Osteocyte (in vitro differentiated cells): Measurements from ENCODE around the gene CAMK1D. TPM values are rescaled to one million over a fixed set of nuclear protein-coding genes. Genes with fewer than 3 reads are reported as not detected.

ENCODE experiments used
- DNase-seq: peaks from one replicate; pipeline ENCODE4 v3.0.0; 2021; ENCODE audit warnings: mixed read lengths; ENCODE audit not compliant: unreplicated experiment; ENCODE audit errors: extremely low spot score
- H3K27ac Mint-ChIP-seq: one replicate; pipeline ENCODE4 v1.8.0; 2021; ENCODE audit warnings: mild to moderate bottlenecking, mixed read lengths; ENCODE audit not compliant: unreplicated experiment
- H3K27me3 Mint-ChIP-seq: one replicate; pipeline ENCODE4 v1.8.0; 2021; ENCODE audit warnings: mixed read lengths; ENCODE audit not compliant: unreplicated experiment
- H3K36me3 Mint-ChIP-seq: one replicate; pipeline ENCODE4 v1.8.0; 2021; ENCODE audit warnings: mixed read lengths; ENCODE audit not compliant: unreplicated experiment
- H3K4me1 Mint-ChIP-seq: one replicate; pipeline ENCODE4 v1.8.0; 2021; ENCODE audit warnings: mixed read lengths; ENCODE audit not compliant: unreplicated experiment
- H3K4me3 Mint-ChIP-seq: one replicate; pipeline ENCODE4 v1.8.0; 2021; ENCODE audit warnings: mild to moderate bottlenecking, moderate library complexity, mixed read lengths; ENCODE audit not compliant: unreplicated experiment
- H3K9me3 Mint-ChIP-seq: one replicate; pipeline ENCODE4 v1.8.0; 2021; ENCODE audit warnings: mixed read lengths; ENCODE audit not compliant: unreplicated experiment
- CTCF ChIP-seq: fragments of 200-600 bp; sonication (generic); IDR thresholded peaks from 2 replicates; pipeline ENCODE4 v1.5.0; 2021; ENCODE audit warnings: antibody characterized with exemption, mild to moderate bottlenecking, moderate library complexity
- total RNA-seq: library from RNA; stranded (reverse); gene quantifications from 2 replicates; pipeline ENCODE4 v1.2.1, GENCODE V29; 2021

Gene CAMK1D
- total RNA-seq, 1 donor from 2014 or later = 13.7 TPM

GRCh38 chr10:12382157-12382548 is 32.8 kb downstream of the CAMK1D start:
- TF ChIP-seq CTCF = no peak
- Mint-ChIP-seq H3K36me3 (no peaks in the 10 kb centered on the region), H3K27ac (no peak overlapping the region), H3K27me3 (no peaks in the 10 kb centered on the region), H3K4me1 (no peaks in the 10 kb centered on the region), H3K9me3 (peaks cover 17% of the 10 kb centered on the region), H3K4me3 (no peak overlapping the region)
- no peak for DNase-seq

- no peaks in the 10 kb centered on the region for H3K27me3 Mint-ChIP-seq
- no peak for DNase-seq
- no peaks in the 10 kb centered on the region for H3K36me3 Mint-ChIP-seq
- H3K4me1 Mint-ChIP-seq = no peaks in the 10 kb centered on the region
- H3K27ac Mint-ChIP-seq = no peak overlapping the region
- peaks cover 17% of the 10 kb centered on the region for H3K9me3 Mint-ChIP-seq
- no peak for TF ChIP-seq CTCF
- no peak overlapping the region for H3K4me3 Mint-ChIP-seq
These were observed 33.7 kb downstream of the CAMK1D start for GRCh38 chr10:12382956-12383531.

GRCh38 chr10:12384906-12385305 is 35.6 kb downstream of the CAMK1D start:
- H3K4me1 Mint-ChIP-seq = no peaks in the 10 kb centered on the region
- peaks cover 17% of the 10 kb centered on the region for H3K9me3 Mint-ChIP-seq
- no peak for TF ChIP-seq CTCF
- H3K27ac Mint-ChIP-seq = no peak overlapping the region
- DNase-seq = no peak
- no peaks in the 10 kb centered on the region for H3K36me3 Mint-ChIP-seq
- H3K27me3 Mint-ChIP-seq = no peaks in the 10 kb centered on the region
- H3K4me3 Mint-ChIP-seq = no peak overlapping the region

GRCh38 chr10:12387561-12388210 is 38.3 kb downstream of the CAMK1D start:
- Mint-ChIP-seq H3K27me3 (no peaks in the 10 kb centered on the region), H3K9me3 (peaks cover 17% of the 10 kb centered on the region), H3K27ac (no peak overlapping the region), H3K4me1 (peaks cover 12% of the 10 kb centered on the region), H3K36me3 (no peaks in the 10 kb centered on the region), H3K4me3 (no peak overlapping the region)
- TF ChIP-seq CTCF = no peak
- DNase-seq = no peak

GRCh38 chr10:12388671-12389070 is 39.3 kb downstream of the CAMK1D start:
- Mint-ChIP-seq H3K27me3 (no peaks in the 10 kb centered on the region), H3K4me3 (no peak overlapping the region), H3K27ac (no peak overlapping the region), H3K4me1 (peaks cover 12% of the 10 kb centered on the region), H3K9me3 (peaks cover 17% of the 10 kb centered on the region), H3K36me3 (no peaks in the 10 kb centered on the region)
- TF ChIP-seq CTCF = no peak
- no peak for DNase-seq
